Nephron (organoid): ENCODE results near the gene ITGA1.

Experiments used
- H3K27ac Mint-ChIP-seq, 3 experiments: 2 replicates each; pipeline ENCODE4 v1.8.0; 2020; ENCODE audit warnings: mixed read lengths in 3 of 3, mild to moderate bottlenecking in 2 of 3, moderate library complexity in 1 of 3
- H3K27me3 Mint-ChIP-seq: 2 replicates; pipeline ENCODE4 v1.8.0; 2021; ENCODE audit warnings: low read depth, mild to moderate bottlenecking, moderate library complexity, mixed read lengths
- H3K36me3 Mint-ChIP-seq: 2 replicates; pipeline ENCODE4 v1.8.0; 2020; ENCODE audit warnings: low read depth, mixed read lengths
- H3K4me1 Mint-ChIP-seq: 2 replicates; pipeline ENCODE4 v1.8.0; 2020; ENCODE audit warnings: mixed read lengths
- H3K4me3 Mint-ChIP-seq, 3 experiments: 2 replicates each; pipeline ENCODE4 v1.8.0; 2020; ENCODE audit warnings: mild to moderate bottlenecking in 3 of 3, mixed read lengths in 3 of 3, moderate library complexity in 2 of 3
- H3K9me3 Mint-ChIP-seq: 2 replicates; pipeline ENCODE4 v1.8.0; 2020; ENCODE audit warnings: mixed read lengths
- TF ChIP-seq, protein P1 (sequence below), 3 experiments: fragments of 200-600 bp; sonication (generic); IDR thresholded peaks; one replicate each; pipeline ENCODE4 v1.5.0; 2021; ENCODE audit warnings: antibody characterized with exemption in 3 of 3; ENCODE audit not compliant: unreplicated experiment in 3 of 3

The ITGA1 gene

DNA sequence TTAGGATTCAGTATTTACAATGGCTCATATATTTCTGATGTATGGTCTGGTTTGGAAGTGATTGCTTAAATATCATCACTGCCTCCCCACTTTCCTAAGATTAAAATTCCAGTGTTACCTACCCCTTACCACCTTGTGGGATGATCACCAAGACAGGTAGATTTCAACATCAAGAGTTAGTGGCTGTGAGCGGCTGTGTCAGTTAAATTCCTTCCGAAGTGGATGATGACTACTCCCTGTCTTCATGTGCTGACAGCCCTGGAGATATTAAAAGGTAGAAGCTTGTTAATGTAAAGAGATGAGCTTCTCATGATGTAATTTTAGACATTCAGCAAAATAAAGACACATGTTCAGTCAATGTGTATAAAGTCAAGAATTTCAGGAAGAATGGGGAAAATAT, 205.7 kb downstream of the ITGA1 start:
- no peaks in the 10 kb centered on the region for H3K36me3 Mint-ChIP-seq
- no peak overlapping the region for H3K4me3 Mint-ChIP-seq
- TF ChIP-seq, protein P1, sequence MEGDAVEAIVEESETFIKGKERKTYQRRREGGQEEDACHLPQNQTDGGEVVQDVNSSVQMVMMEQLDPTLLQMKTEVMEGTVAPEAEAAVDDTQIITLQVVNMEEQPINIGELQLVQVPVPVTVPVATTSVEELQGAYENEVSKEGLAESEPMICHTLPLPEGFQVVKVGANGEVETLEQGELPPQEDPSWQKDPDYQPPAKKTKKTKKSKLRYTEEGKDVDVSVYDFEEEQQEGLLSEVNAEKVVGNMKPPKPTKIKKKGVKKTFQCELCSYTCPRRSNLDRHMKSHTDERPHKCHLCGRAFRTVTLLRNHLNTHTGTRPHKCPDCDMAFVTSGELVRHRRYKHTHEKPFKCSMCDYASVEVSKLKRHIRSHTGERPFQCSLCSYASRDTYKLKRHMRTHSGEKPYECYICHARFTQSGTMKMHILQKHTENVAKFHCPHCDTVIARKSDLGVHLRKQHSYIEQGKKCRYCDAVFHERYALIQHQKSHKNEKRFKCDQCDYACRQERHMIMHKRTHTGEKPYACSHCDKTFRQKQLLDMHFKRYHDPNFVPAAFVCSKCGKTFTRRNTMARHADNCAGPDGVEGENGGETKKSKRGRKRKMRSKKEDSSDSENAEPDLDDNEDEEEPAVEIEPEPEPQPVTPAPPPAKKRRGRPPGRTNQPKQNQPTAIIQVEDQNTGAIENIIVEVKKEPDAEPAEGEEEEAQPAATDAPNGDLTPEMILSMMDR (IDR thresholded peaks at IDR 0.05; ENCODE audit: unreplicated experiment in 3 of 3), result no peak
- H3K9me3 Mint-ChIP-seq, result no peaks in the 10 kb centered on the region
- peaks cover 40% of the 10 kb centered on the region for H3K27me3 Mint-ChIP-seq
- H3K4me1 Mint-ChIP-seq, result peaks cover 9% of the 10 kb centered on the region
- no peak overlapping the region for H3K27ac Mint-ChIP-seq

DNA sequence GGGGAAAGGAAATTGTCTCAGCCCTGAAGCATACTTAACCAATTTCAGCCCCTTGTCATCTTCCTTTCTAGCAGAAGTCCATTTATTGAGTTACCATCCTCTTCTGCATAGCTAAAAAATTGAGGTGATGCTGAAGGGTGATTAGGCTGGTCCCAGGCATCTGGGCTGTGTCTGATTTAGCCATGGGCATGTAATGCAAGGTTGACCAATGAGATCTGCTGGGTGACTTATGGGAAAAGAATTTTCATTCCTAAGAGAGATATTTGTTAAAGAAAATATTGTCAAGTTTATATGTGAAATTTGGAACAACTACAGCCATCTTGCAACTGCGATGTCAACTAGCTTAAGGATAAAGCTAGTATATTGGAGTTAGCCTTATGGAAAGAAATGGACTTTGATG, 206.6 kb downstream of the ITGA1 start:
- TF ChIP-seq, protein P1 (IDR thresholded peaks at IDR 0.05; ENCODE audit: unreplicated experiment in 3 of 3), result no peak
- no peaks in the 10 kb centered on the region for H3K36me3 Mint-ChIP-seq
- no peaks in the 10 kb centered on the region for H3K9me3 Mint-ChIP-seq
- no peak overlapping the region for H3K27ac Mint-ChIP-seq
- H3K4me3 Mint-ChIP-seq, result no peak overlapping the region
- peaks cover 34% of the 10 kb centered on the region for H3K27me3 Mint-ChIP-seq
- peaks cover 9% of the 10 kb centered on the region for H3K4me1 Mint-ChIP-seq

DNA sequence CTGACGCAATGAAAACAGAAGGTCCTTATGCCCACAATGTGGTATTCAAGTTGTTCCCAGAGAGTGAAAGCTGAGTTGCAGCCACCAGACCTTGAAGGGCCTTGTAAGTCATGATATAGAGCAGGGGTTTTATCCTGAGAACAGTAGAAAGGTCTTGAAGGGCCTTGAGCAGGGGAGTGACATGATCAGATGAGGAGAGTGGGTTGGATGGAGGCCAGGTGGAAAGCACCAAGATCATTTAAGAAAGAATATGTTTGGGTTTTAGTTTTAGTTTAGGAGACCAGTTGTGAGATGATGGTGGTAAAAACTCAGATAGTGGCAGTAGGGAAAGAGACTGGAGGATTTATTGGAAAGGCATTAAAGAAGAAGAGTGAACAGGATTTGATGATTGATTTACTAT, 207.4 kb downstream of the ITGA1 start:
- no peaks in the 10 kb centered on the region for H3K9me3 Mint-ChIP-seq

DNA sequence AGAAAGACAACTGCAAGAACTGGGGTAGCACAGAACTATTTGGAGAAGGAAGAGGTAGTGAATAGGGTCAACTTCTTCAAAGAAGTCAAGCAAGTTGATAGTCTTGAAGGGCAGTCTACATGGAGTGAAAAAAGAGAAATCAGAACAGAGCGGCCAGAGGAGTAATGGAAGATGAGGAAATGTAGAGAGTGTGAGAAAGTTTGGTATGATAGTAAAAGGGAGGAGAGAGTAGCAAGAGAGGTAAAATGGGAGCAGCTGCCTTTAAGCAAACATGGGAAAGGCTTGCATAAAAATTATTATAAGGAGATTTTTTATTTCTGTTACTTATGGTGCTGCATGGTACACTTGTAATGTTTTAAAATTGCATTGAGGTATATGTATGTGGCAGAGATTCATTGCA, 208.2 kb downstream of the ITGA1 start:
- Mint-ChIP-seq H3K27ac (no peak overlapping the region), H3K4me1 (peaks cover 4% of the 10 kb centered on the region), H3K9me3 (no peaks in the 10 kb centered on the region), H3K27me3 (peaks cover 18% of the 10 kb centered on the region), H3K4me3 (no peak overlapping the region), H3K36me3 (no peaks in the 10 kb centered on the region)
- TF ChIP-seq, protein P1 (IDR thresholded peaks at IDR 0.05; ENCODE audit: unreplicated experiment in 3 of 3), result no peak

More for the DNA sequence above, 207.4 kb downstream of the ITGA1 start:
- H3K27me3 Mint-ChIP-seq, result peaks cover 26% of the 10 kb centered on the region
- no peak overlapping the region for H3K4me3 Mint-ChIP-seq
- H3K27ac Mint-ChIP-seq, result no peak overlapping the region
- H3K36me3 Mint-ChIP-seq, result no peaks in the 10 kb centered on the region
- TF ChIP-seq, protein P1 (IDR thresholded peaks at IDR 0.05; ENCODE audit: unreplicated experiment in 3 of 3), result no peak
- peaks cover 7% of the 10 kb centered on the region for H3K4me1 Mint-ChIP-seq

DNA sequence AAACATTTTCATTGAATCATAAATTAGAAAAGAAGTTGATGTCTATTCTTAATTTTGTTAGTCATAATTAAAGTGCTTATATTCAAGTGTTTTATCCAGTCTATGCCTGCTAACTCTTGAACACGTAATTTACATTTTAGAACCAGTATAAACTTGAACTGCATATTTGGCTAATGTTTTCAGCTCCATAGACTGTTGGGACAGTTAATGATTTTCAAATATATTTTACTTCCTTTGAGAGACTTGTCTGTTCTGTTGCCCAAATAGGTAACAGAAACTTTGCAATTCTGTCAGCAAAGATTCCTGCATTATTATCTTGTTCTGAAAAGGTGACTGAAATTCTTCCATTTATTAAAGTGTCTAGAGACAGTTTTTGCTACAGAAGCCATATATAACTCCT, 209.3 kb downstream of the ITGA1 start:
- peaks cover 13% of the 10 kb centered on the region for H3K27me3 Mint-ChIP-seq
- no peaks in the 10 kb centered on the region for H3K9me3 Mint-ChIP-seq
- H3K36me3 Mint-ChIP-seq, result no peaks in the 10 kb centered on the region
- TF ChIP-seq, protein P1 (IDR thresholded peaks at IDR 0.05; ENCODE audit: unreplicated experiment in 3 of 3), result no peak
- peaks cover 4% of the 10 kb centered on the region for H3K4me1 Mint-ChIP-seq
- H3K27ac Mint-ChIP-seq, result no peak overlapping the region
- H3K4me3 Mint-ChIP-seq, result peak overlapping the region in 1 of 3 experiments; percentile 26

DNA sequence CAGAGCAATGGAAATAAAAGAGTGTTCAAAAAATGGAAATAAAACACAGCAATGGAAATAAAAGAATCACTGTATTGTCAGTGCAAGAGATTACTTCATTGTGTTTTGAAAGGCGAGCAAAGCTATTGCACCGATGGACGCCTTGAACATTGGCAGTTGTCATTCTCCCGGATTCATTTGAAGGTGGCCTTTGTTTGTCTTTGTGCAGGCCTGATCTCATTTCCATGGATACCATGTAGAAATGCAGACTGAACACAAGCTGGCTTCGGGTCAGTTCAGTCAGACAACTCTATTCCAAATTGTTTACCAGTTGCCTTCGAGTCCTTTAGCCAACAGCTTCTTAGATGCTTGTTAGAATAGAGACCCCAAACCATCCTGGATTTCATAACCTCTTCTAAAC, 209.7 kb downstream of the ITGA1 start:
- Mint-ChIP-seq H3K27ac (no peak overlapping the region), H3K9me3 (no peaks in the 10 kb centered on the region), H3K4me3 (peak overlapping the region in 1 of 3 experiments; percentile 26), H3K4me1 (peaks cover 4% of the 10 kb centered on the region), H3K36me3 (no peaks in the 10 kb centered on the region), H3K27me3 (peaks cover 8% of the 10 kb centered on the region)
- TF ChIP-seq, protein P1 (IDR thresholded peaks at IDR 0.05; ENCODE audit: unreplicated experiment in 3 of 3), result no peak
